ENCODE results near the gene MCCC2.
"Not testable (repeated sequence)": the region's sequence is repeated elsewhere in the genome, so short reads cannot be mapped to it uniquely, and the experiment has no call there.

MCCC2 gene

DNA sequence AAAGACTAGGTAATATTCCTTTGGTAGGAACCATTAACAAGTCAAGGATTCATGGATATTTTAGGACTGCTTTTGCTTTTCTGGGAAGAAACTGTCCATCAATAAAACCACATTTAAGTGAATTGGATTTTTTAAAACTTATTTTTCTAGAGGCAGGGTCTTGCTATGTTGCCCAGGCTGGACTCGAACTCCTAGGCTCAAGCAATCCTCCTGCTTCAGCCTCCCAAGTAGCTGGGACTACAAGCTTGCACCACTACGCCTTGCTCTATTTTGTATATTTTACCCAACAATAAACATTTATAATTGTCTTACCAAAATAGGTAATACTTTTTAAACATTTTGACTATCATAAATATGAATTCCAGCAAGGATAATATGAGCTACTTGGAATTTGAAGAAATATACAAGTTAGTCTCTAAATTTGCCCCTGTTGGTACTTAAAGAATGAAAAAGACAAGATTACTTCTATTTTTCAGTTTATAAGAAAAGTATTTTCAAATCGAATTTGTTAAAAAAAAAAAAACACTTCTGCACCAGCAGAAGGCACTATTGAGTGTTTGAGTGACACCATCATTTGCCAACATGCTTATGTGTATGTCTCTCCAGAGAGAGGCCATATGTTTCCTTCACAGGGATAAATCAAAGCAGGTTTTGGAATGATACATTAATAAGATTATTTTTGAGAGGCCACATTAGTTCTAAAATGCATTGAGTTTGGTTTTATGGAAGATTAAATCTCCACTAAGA lies 71.9 kb downstream of the MCCC2 start:
- no peak for TF ChIP-seq POLR2A (IDR thresholded peaks at IDR 0.05; ENCODE audit: low read depth, low read length)
- TF ChIP-seq SPI1 (IDR thresholded peaks at IDR 0.05; ENCODE audit: low read depth, low read length): no peak
- FAIRE-seq (no peak), DNase-seq (ENCODE audit: insufficient read length, low spot score) (no peak)

- FAIRE-seq (no peak), DNase-seq (ENCODE audit: insufficient read length, low spot score) (no peak)
- TF ChIP-seq POU2F2 (IDR thresholded peaks at IDR 0.05; ENCODE audit: low read depth, low read length) (no peak), TAF1 (IDR thresholded peaks at IDR 0.05; ENCODE audit: low read depth, low read length) (no peak), POLR2A (IDR thresholded peaks at IDR 0.05; ENCODE audit: low read depth, low read length) (no peak), POLR2AphosphoS5 (IDR thresholded peaks at IDR 0.05; ENCODE audit: low read depth, low read length) (no peak), SPI1 (IDR thresholded peaks at IDR 0.05; ENCODE audit: low read depth, low read length) (no peak), PAX5 (IDR thresholded peaks at IDR 0.05; ENCODE audit: insufficient read depth, low read length, severe bottlenecking) (no peak)
Measured at GRCh38 chr5:71662381-71662780, 75.2 kb downstream of the MCCC2 start.

GRCh38 chr5:71663191-71663969 lies 76.2 kb downstream of the MCCC2 start:
- TF ChIP-seq POLR2AphosphoS5 (IDR thresholded peaks at IDR 0.05; ENCODE audit: low read depth, low read length) (no peak), SPI1 (IDR thresholded peaks at IDR 0.05; ENCODE audit: low read depth, low read length) (no peak), POU2F2 (IDR thresholded peaks at IDR 0.05; ENCODE audit: low read depth, low read length) (no peak), PAX5 (IDR thresholded peaks at IDR 0.05; ENCODE audit: insufficient read depth, low read length, severe bottlenecking) (no peak), TAF1 (IDR thresholded peaks at IDR 0.05; ENCODE audit: low read depth, low read length) (no peak), POLR2A (IDR thresholded peaks at IDR 0.05; ENCODE audit: low read depth, low read length) (no peak)
- DNase-seq (ENCODE audit: insufficient read length, low spot score): no peak
- FAIRE-seq: no peak

DNA sequence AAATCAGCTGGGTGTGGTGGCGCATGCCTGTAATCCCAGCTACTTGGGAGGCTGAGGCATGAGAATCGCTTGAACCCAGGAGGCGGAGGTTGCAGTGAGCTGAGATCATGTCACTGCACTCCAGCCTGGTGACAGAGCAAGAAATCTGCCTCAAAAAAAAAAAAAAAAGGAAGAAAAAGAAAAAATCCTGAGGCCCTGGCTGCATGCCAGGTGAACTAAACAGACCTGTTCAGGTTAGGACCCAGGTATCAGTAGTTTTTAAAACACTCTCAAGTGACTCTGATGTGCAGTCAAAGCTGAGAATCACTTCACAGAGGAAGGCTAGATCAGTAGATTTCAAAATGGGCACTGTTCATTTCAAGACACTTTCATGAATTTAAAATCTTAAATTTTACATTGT lies 77.5 kb downstream of the MCCC2 start:
- FAIRE-seq; DNase-seq (ENCODE audit: insufficient read length, low spot score): not testable (repeated sequence)

DNA sequence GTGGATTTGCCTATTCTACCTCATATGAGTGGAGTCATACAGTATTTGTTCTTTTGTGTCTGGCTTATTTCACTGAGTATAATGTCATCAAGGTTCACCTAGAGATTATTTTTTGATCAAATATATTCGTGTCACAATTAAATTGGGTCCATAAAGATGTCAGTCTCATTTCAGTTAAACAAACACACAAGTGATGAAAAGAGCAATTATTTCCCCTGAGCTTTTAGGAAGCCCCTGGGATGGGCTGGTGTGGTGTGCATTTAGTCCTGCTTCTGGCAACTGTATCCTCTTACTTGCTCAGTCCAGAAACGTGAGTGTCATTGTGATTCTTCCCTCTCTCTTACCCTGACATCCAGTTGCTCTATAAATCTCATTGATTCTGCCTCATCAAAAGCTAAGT lies 79.2 kb downstream of the MCCC2 start:
- DNase-seq (ENCODE audit: insufficient read length, low spot score) (no peak), FAIRE-seq (no peak)
- no peak for TF ChIP-seq POU2F2 (IDR thresholded peaks at IDR 0.05; ENCODE audit: low read depth, low read length)
- TF ChIP-seq SPI1 (IDR thresholded peaks at IDR 0.05; ENCODE audit: low read depth, low read length): no peak
- no peak for TF ChIP-seq POLR2A (IDR thresholded peaks at IDR 0.05; ENCODE audit: low read depth, low read length)
- no peak for TF ChIP-seq PAX5 (IDR thresholded peaks at IDR 0.05; ENCODE audit: insufficient read depth, low read length, severe bottlenecking)
- no peak for TF ChIP-seq POLR2AphosphoS5 (IDR thresholded peaks at IDR 0.05; ENCODE audit: low read depth, low read length)
- TF ChIP-seq TAF1 (IDR thresholded peaks at IDR 0.05; ENCODE audit: low read depth, low read length): no peak

DNA sequence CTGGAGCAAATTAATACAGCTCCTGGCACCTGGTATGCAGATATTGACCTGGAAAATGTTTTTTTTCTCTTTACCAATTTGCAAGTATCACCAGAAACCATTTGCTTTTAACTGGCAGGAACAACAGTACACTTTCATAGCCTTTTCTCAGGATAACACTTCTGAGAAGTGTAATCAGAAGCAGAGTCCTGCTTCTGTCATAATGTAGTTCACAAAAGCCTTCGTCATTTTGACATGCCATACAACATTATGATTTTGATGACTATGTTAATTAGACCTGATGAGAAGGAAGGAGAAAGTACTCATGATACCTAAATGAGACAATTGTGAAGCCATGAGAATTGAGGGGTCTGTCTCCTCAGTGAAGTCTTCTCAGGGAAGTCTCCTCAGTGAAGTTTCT lies 90.8 kb downstream of the MCCC2 start:
- no peak for FAIRE-seq

GRCh38 chr5:71679714-71680113 lies 92.6 kb downstream of the MCCC2 start:
- TF ChIP-seq SPI1 (IDR thresholded peaks at IDR 0.05; ENCODE audit: low read depth, low read length) (no peak), POU2F2 (IDR thresholded peaks at IDR 0.05; ENCODE audit: low read depth, low read length) (no peak), POLR2A (IDR thresholded peaks at IDR 0.05; ENCODE audit: low read depth, low read length) (no peak), TAF1 (IDR thresholded peaks at IDR 0.05; ENCODE audit: low read depth, low read length) (no peak), POLR2AphosphoS5 (IDR thresholded peaks at IDR 0.05; ENCODE audit: low read depth, low read length) (no peak), PAX5 (IDR thresholded peaks at IDR 0.05; ENCODE audit: insufficient read depth, low read length, severe bottlenecking) (no peak)
- no peak for FAIRE-seq
- DNase-seq (ENCODE audit: insufficient read length, low spot score): no peak

More for the DNA sequence above, 90.8 kb downstream of the MCCC2 start:
- no peak for DNase-seq (ENCODE audit: insufficient read length, low spot score)
- TF ChIP-seq POLR2AphosphoS5 (IDR thresholded peaks at IDR 0.05; ENCODE audit: low read depth, low read length) (no peak), PAX5 (IDR thresholded peaks at IDR 0.05; ENCODE audit: insufficient read depth, low read length, severe bottlenecking) (no peak), POU2F2 (IDR thresholded peaks at IDR 0.05; ENCODE audit: low read depth, low read length) (no peak), POLR2A (IDR thresholded peaks at IDR 0.05; ENCODE audit: low read depth, low read length) (no peak), SPI1 (IDR thresholded peaks at IDR 0.05; ENCODE audit: low read depth, low read length) (no peak), TAF1 (IDR thresholded peaks at IDR 0.05; ENCODE audit: low read depth, low read length) (no peak)

DNA sequence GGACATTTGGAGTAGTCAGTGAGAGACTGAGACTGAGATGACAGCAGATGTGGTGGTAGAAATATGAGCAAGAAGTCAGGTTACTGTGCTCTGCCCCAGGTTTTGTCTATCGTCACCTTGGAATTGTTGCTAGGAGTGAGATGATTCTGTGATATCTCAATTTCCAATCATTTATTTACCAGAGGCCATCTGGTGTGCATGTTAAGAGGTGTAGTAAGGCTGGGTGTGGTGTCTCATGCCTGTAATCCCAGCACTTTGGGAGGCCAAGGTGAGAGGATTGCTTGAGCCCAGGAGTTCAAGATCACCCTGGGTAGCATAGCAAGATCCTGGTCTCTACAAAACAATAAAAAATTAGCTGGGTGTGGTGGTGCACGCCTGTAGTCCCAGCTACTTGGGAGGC lies 93.4 kb downstream of the MCCC2 start:
- DNase-seq (ENCODE audit: insufficient read length, low spot score) (no peak), FAIRE-seq (no peak)
- TF ChIP-seq POLR2AphosphoS5 (IDR thresholded peaks at IDR 0.05; ENCODE audit: low read depth, low read length): no peak
- no peak for TF ChIP-seq POLR2A (IDR thresholded peaks at IDR 0.05; ENCODE audit: low read depth, low read length)
- no peak for TF ChIP-seq POU2F2 (IDR thresholded peaks at IDR 0.05; ENCODE audit: low read depth, low read length)
- no peak for TF ChIP-seq PAX5 (IDR thresholded peaks at IDR 0.05; ENCODE audit: insufficient read depth, low read length, severe bottlenecking)
- no peak for TF ChIP-seq SPI1 (IDR thresholded peaks at IDR 0.05; ENCODE audit: low read depth, low read length)
- no peak for TF ChIP-seq TAF1 (IDR thresholded peaks at IDR 0.05; ENCODE audit: low read depth, low read length)

GRCh38 chr5:71681296-71681695 lies 94.2 kb downstream of the MCCC2 start:
- no peak for DNase-seq (ENCODE audit: insufficient read length, low spot score)
- FAIRE-seq: no peak
- TF ChIP-seq POLR2A (IDR thresholded peaks at IDR 0.05; ENCODE audit: low read depth, low read length) (no peak), TAF1 (IDR thresholded peaks at IDR 0.05; ENCODE audit: low read depth, low read length) (no peak), PAX5 (IDR thresholded peaks at IDR 0.05; ENCODE audit: insufficient read depth, low read length, severe bottlenecking) (no peak), POLR2AphosphoS5 (IDR thresholded peaks at IDR 0.05; ENCODE audit: low read depth, low read length) (no peak), POU2F2 (IDR thresholded peaks at IDR 0.05; ENCODE audit: low read depth, low read length) (no peak), SPI1 (IDR thresholded peaks at IDR 0.05; ENCODE audit: low read depth, low read length) (no peak)

GRCh38 chr5:71684309-71684708 lies 97.2 kb downstream of the MCCC2 start:
- FAIRE-seq: no peak
- TF ChIP-seq POU2F2 (IDR thresholded peaks at IDR 0.05; ENCODE audit: low read depth, low read length) (no peak), POLR2A (IDR thresholded peaks at IDR 0.05; ENCODE audit: low read depth, low read length) (no peak), TAF1 (IDR thresholded peaks at IDR 0.05; ENCODE audit: low read depth, low read length) (no peak), PAX5 (IDR thresholded peaks at IDR 0.05; ENCODE audit: insufficient read depth, low read length, severe bottlenecking) (no peak), SPI1 (IDR thresholded peaks at IDR 0.05; ENCODE audit: low read depth, low read length) (no peak), POLR2AphosphoS5 (IDR thresholded peaks at IDR 0.05; ENCODE audit: low read depth, low read length) (no peak)

More at GRCh38 chr5:71684309-71684708, 97.2 kb downstream of the MCCC2 start:
- no peak for DNase-seq (ENCODE audit: insufficient read length, low spot score)

Measured in GM12891 (cell line).